ENCODE results near the gene TSPAN16. TPM values are rescaled to one million over a fixed set of nuclear protein-coding genes. Genes with fewer than 3 reads are reported as not detected.

Gene TSPAN16
- total RNA-seq, 1 donor from 2014 or later: not detected

DNA sequence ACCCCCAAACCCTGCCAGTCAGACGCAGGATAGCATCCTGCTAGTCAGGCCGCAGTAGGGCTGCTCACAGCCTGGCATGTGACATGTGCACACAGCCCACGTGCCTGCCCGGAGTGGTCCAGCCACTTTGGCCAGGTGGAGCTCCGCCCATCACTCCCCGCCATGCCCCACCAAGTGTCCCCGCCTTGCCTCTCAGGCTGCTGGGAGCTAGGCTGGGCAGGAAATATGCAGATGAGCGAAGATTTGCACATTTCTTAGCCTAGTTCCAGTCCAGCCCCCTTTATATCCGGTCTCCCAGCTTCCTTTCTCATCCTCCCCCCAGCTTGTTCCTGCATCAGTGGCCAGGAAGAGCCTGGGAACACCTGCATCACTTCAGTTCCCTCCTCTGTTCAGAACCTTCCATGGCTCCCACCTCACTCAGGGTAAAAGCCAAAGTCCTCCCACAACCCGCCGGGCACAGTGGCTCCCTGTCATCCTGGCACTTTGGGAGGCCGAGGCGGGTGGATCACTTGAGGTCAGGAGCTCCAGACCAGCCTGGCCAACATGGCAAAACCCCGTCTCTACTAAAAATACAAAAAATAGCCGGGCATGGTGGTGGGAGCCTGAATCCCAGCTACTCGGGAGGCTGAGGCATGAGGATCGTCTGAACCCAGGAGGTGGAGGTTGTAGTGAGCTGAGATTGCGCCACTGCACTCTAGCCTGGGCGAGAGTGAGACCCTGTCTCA is 31.3 kb upstream of the TSPAN16 start:
- H3K4me3 Mint-ChIP-seq: peak overlapping the region; percentile 68
- no peaks in the 10 kb centered on the region for H3K36me3 Mint-ChIP-seq
- TF ChIP-seq, protein P1, sequence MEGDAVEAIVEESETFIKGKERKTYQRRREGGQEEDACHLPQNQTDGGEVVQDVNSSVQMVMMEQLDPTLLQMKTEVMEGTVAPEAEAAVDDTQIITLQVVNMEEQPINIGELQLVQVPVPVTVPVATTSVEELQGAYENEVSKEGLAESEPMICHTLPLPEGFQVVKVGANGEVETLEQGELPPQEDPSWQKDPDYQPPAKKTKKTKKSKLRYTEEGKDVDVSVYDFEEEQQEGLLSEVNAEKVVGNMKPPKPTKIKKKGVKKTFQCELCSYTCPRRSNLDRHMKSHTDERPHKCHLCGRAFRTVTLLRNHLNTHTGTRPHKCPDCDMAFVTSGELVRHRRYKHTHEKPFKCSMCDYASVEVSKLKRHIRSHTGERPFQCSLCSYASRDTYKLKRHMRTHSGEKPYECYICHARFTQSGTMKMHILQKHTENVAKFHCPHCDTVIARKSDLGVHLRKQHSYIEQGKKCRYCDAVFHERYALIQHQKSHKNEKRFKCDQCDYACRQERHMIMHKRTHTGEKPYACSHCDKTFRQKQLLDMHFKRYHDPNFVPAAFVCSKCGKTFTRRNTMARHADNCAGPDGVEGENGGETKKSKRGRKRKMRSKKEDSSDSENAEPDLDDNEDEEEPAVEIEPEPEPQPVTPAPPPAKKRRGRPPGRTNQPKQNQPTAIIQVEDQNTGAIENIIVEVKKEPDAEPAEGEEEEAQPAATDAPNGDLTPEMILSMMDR (conservative IDR thresholded peaks at IDR 0.05): no peak
- H3K27me3 Mint-ChIP-seq: no peaks in the 10 kb centered on the region
- peaks cover 25% of the 10 kb centered on the region for H3K4me1 Mint-ChIP-seq (ENCODE audit: unreplicated experiment)
- DNase-seq (ENCODE audit: extremely low spot score, unreplicated experiment): no peak
- no peaks in the 10 kb centered on the region for H3K9me3 Mint-ChIP-seq
- peak overlapping the region; percentile 95 for H3K27ac Mint-ChIP-seq

DNA sequence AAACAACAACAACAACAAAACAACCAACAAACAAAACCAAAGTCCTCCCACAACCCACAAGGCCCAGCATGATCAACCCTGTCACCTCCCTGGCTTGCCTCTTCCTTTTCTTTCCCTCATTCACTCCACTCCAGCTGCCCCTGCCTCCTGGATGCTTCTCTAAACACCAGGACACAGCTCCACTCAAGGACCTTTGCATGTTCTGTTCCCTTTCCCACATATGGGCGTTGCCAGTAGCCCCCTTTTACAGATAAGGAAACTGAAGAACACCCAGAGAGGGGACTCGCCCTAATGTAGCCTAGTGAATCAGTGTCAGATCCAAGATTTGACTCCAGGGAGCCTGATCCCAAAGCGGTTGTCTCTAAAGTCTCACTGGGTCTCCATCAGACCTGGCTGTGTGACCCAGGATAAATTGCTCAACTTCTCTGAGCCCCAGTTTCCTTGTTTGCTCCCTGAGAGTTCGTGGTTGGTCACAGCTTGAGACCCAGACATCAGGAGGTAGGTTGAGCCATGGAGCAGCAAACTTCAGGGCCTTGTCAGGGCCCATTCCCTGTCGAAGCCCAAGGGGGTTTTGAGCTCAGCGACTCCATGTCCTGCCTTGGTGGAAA is 30.7 kb upstream of the TSPAN16 start:
- DNase-seq (ENCODE audit: extremely low spot score, unreplicated experiment): no peak
- Mint-ChIP-seq H3K27ac (peak overlapping the region; percentile 95), H3K4me3 (peak overlapping the region; percentile 66), H3K9me3 (no peaks in the 10 kb centered on the region), H3K36me3 (no peaks in the 10 kb centered on the region), H3K27me3 (no peaks in the 10 kb centered on the region), H3K4me1 (ENCODE audit: unreplicated experiment) (peaks cover 25% of the 10 kb centered on the region)
- TF ChIP-seq, protein P1 (conservative IDR thresholded peaks at IDR 0.05): no peak

DNA sequence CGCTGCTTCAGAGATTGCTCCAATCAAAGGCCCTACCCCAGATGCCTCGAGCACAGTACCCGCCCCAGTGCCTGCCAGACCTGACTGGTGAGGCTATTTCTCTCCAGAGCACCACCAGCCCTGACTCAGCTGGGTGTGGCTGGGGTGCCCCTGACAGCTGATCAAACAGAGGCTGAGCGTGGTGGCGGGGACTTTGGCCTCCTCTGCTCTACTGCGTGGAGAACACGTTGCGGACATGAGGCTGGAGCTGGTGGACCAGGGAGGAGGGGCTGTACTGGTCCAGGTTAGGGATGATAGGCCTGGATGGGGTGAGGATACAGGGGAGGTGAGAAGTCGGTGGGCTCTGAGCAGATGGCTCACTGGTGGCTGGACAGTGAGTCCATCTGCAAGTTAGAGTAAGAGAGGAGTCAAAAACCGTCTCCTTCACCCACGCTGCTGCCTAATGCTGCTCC is 30.1 kb upstream of the TSPAN16 start:
- TF ChIP-seq, protein P1 (conservative IDR thresholded peaks at IDR 0.05): no peak

DNA sequence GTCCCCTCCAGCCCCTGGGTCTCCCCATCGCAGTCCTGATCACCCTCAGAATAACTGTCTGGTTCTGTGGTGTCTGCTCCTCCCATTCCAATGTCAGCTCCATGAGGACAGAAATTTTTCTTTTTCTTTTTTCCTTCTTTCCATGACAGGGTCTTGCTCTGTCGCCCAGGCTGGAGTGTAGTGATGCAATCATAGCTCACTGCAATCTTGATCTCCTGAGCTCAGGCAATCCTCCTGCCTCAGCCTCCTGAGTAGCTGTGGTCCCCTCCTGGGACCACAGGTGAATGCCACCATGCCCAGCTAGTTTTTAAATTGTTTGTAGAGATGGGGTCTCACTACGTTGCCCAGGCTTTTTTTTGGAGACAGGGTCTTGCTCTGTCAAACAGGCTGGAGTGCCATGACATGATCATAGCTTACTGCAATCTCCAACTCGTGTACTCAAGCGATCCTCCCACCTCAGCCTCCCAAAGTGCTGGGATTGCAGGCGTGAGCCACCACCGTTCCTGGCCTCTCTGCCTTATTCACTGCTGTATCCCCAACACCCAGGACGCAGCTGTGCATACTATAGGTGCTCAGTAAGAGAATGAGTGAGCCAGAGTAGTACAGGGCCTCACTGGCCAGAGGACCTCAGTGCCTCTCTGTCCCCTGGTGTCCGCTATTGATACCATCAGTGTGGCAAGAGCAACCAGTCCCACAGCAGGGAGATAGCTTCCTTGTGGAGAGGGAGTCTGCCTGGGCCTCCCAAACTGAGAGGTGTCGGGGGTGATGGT is 28.5 kb upstream of the TSPAN16 start:
- H3K36me3 Mint-ChIP-seq: no peaks in the 10 kb centered on the region
- H3K27me3 Mint-ChIP-seq: no peaks in the 10 kb centered on the region
- TF ChIP-seq, protein P1 (conservative IDR thresholded peaks at IDR 0.05): no peak
- H3K27ac Mint-ChIP-seq: peak overlapping the region; percentile 95
- H3K4me3 Mint-ChIP-seq: peak overlapping the region; percentile 46
- no peaks in the 10 kb centered on the region for H3K9me3 Mint-ChIP-seq
- H3K4me1 Mint-ChIP-seq (ENCODE audit: unreplicated experiment): peaks cover 25% of the 10 kb centered on the region
- no peak for DNase-seq (ENCODE audit: extremely low spot score, unreplicated experiment)

More for the DNA sequence above, 30.1 kb upstream of the TSPAN16 start:
- peaks cover 25% of the 10 kb centered on the region for H3K4me1 Mint-ChIP-seq (ENCODE audit: unreplicated experiment)
- H3K9me3 Mint-ChIP-seq: no peaks in the 10 kb centered on the region
- DNase-seq (ENCODE audit: extremely low spot score, unreplicated experiment): no peak
- H3K36me3 Mint-ChIP-seq: no peaks in the 10 kb centered on the region
- peak overlapping the region; percentile 95 for H3K27ac Mint-ChIP-seq
- peak overlapping the region; percentile 66 for H3K4me3 Mint-ChIP-seq
- no peaks in the 10 kb centered on the region for H3K27me3 Mint-ChIP-seq

DNA sequence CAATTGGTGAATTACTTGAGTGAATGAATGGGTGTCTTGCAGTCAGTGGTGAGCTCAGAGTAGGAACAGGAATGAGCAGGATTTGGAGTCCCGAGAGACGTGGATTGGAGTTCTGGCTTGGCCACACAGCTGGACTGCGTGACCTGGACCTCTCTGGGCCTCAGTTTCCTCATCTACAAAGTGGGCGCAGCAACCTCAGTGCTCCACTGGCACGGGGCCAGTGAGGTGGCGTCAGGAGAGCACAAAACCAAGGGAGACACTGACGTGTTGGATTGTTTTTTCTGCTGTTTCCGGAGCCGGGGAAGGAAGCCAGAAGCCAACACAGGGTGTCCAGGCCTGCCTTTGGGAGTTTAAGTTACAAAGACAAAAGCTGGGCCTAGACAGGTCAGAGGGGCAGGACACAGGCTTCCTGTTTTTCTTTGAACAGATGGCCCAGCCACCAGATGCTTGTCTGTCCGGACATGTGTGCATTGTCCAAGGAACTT is 27.1 kb upstream of the TSPAN16 start:
- DNase-seq (ENCODE audit: extremely low spot score, unreplicated experiment): no peak
- no peaks in the 10 kb centered on the region for H3K27me3 Mint-ChIP-seq
- peaks cover 25% of the 10 kb centered on the region for H3K4me1 Mint-ChIP-seq (ENCODE audit: unreplicated experiment)
- H3K4me3 Mint-ChIP-seq: no peak overlapping the region
- TF ChIP-seq, protein P1 (conservative IDR thresholded peaks at IDR 0.05): no peak
- H3K36me3 Mint-ChIP-seq: no peaks in the 10 kb centered on the region
- H3K27ac Mint-ChIP-seq: peak overlapping the region; percentile 58
- no peaks in the 10 kb centered on the region for H3K9me3 Mint-ChIP-seq
